ENCODE results near the gene ADAMTSL5. TPM values are rescaled to one million over a fixed set of nuclear protein-coding genes. Genes with fewer than 3 reads are reported as not detected.
"Not testable (repeated sequence)": the region's sequence is repeated elsewhere in the genome, so short reads cannot be mapped to it uniquely, and the experiment has no call there.

ADAMTSL5 gene
- total RNA-seq, 4 donors from 2014 or later: 0.46 to 7.0 (median 4.6) TPM

DNA sequence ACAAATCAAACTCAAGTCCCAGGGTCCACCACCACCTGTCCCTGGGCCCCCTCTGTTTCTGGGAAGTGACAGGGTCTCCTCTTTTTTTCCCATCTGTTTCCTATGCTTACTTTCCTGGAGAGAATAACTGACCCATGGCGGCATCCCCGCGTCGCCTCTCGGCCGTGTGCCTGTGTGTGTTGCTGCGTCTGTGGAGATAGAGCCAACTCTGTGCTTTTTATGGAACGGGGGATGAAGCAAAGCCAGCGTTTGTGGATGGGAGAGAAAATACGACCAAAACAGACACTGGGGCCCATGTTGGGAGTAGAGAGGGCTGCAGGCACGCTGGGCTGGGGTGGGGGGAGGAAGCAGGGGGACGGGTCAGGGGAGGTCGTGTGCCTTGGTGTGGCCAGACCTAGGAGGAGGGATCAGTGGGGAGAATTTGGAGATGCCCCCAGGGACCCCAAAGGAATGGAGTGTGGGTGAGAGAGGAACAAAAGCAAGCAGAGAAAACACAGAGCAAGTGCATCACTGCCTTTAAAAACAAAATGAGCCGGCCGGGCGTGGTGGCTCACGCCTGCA, 27.6 kb upstream of the ADAMTSL5 start:
- intact Hi-C loops (cut with DNase I; ENCODE audit: low total_unique reads): no loop called here
- TF ChIP-seq, protein P1, sequence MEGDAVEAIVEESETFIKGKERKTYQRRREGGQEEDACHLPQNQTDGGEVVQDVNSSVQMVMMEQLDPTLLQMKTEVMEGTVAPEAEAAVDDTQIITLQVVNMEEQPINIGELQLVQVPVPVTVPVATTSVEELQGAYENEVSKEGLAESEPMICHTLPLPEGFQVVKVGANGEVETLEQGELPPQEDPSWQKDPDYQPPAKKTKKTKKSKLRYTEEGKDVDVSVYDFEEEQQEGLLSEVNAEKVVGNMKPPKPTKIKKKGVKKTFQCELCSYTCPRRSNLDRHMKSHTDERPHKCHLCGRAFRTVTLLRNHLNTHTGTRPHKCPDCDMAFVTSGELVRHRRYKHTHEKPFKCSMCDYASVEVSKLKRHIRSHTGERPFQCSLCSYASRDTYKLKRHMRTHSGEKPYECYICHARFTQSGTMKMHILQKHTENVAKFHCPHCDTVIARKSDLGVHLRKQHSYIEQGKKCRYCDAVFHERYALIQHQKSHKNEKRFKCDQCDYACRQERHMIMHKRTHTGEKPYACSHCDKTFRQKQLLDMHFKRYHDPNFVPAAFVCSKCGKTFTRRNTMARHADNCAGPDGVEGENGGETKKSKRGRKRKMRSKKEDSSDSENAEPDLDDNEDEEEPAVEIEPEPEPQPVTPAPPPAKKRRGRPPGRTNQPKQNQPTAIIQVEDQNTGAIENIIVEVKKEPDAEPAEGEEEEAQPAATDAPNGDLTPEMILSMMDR (IDR thresholded peaks at IDR 0.05): no peak
- no peak for TF ChIP-seq POLR2A (IDR thresholded peaks at IDR 0.05)
- no peak for DNase-seq (ENCODE audit: low spot score in 2 of 2)
- WGBS, 2 donors: 28 to 35% methylated on average over 17 of the region's 17 CpGs
- no peak overlapping the region for H3K4me3 ChIP-seq (ENCODE audit: low read depth, poor library complexity, severe bottlenecking)

DNA sequence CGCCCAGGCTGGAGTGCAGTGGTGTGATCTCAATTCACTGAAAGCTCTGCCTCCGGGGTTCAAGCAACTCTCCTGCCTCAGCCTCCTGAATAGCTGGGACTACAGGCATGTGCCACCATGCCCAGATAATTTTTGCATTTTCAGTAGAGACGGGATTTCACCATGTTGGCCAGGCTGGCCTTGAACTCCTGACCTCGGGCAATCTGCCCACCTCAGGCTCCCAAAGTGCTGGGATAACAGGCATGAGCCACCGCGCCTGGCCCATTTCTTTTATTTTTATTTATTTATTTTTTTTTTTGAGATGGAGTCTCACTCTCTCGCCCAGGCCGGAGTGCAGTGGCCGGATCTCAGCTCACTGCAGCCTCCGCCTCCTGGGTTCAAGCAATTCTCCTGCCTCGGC, 26.9 kb upstream of the ADAMTSL5 start:
- DNase-seq (ENCODE audit: low spot score in 2 of 2); intact Hi-C loops (cut with DNase I; ENCODE audit: low total_unique reads); H3K4me3 ChIP-seq (ENCODE audit: low read depth, poor library complexity, severe bottlenecking): not testable (repeated sequence)
- 87 to 88% methylated on average over 11 of the region's 11 CpGs for WGBS, 2 donors

DNA sequence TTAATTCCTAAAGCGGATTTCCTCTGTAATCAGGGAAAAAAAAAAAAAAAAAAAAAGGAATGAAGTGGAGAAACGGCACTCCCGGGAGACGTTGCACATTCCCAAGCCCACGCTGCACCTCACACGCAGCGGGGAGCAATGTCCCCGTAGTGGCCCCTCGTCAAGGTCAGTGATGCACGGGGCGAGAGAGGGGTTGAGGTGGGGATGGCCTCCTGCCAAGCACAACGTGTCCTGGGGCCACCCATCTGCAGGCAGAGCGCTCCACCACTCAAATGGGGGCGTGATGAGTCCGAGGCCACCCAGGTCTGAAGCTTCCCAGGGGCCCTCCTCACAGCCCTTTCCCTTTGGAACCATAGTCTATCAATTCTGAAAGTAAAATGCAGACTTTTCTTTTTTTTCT, 26.2 kb upstream of the ADAMTSL5 start:
- H3K4me3 ChIP-seq (ENCODE audit: low read depth, poor library complexity, severe bottlenecking): no peak overlapping the region
- intact Hi-C loops (cut with DNase I; ENCODE audit: low total_unique reads): no loop called here
- TF ChIP-seq POLR2A (IDR thresholded peaks at IDR 0.05): no peak
- TF ChIP-seq, protein P1 (IDR thresholded peaks at IDR 0.05): no peak
- WGBS, 2 donors: 12 to 16% methylated on average over 15 of the region's 15 CpGs
- no peak for DNase-seq (ENCODE audit: low spot score in 2 of 2)

DNA sequence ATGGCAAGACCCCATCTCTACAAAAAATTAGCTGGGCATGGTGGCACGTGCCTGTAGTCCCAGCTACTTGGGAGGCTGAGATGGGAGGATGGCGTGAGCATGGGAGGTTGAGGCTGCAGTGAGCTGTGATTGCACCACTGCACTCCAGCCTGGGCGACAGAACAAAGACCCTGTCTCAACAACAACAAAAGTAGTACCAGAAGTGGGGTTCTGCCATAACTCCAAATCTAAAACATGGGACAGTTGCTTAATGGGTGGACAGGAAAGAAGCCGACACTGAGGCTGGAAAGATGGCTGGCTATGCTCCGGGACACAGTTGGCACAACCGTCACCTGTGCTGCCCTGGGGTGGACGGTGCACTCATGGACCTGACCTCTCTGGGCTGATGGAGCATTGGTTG, 22.9 kb upstream of the ADAMTSL5 start:
- H3K4me3 ChIP-seq (ENCODE audit: low read depth, poor library complexity, severe bottlenecking); intact Hi-C loops (cut with DNase I; ENCODE audit: low total_unique reads); DNase-seq (ENCODE audit: low spot score in 2 of 2): not testable (repeated sequence)
- WGBS, 2 donors: 95 to 96% methylated on average over 7 of the region's 7 CpGs

DNA sequence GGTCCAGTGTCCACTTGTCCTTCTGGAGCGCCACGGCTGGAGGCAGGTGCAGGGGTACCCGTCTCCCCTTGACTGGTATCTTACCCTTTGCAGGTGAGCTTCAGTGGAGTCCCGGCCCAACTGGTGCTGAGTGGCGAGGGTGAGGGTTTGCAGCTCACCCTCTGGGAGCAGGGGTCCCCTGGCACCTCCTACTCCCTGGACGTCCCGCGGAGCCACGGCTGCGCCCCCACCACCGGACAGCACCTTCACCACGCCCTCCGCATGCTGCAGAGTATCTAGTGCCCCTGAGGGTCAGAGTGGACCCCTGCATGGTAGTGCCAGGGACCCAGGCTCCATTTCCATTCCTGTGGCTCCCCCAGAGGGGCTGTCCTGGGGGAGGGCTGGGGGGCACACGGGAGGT, 22.2 kb upstream of the ADAMTSL5 start:
- DNase-seq (ENCODE audit: low spot score in 2 of 2): no peak
- 84 to 92% methylated on average over 10 to 12 of the region's 14 CpGs for WGBS, 2 donors
- intact Hi-C loops (cut with DNase I; ENCODE audit: low total_unique reads): no loop called here
- TF ChIP-seq POLR2A (IDR thresholded peaks at IDR 0.05): no peak
- TF ChIP-seq, protein P1 (IDR thresholded peaks at IDR 0.05): no peak
- no peak overlapping the region for H3K4me3 ChIP-seq (ENCODE audit: low read depth, poor library complexity, severe bottlenecking)

DNA sequence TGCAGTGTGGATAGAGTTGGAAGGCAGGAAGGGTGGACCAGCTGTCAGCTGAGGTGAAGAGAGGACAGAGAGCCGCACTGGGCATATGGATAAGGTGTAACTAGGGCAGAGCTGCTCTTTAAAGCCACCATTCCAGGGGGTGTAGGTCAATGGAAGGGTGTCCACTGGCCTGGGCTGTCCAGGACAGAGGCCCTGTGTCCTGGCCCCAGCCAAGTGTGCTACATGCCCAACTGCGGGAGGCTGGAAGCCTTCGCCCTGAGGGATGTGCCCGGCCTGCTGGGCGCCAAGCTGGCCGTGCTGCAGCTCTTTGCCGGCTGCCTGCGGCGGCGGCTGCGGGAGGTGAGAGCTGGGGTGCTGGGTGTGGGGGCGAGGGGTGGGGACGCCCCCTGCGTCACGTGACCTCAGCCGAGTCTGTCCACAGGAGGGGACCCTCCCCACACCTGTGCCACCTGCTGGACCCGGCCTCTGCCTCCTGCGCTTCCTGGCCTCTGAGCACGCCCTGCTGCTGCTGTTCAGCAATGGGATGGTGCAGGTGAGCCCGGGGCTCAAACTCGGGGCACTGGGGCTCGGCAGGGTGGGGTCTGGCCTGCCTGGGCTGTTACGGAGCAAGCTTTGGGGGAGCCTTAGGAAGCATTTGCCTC, 20.8 kb upstream of the ADAMTSL5 start:
- TF ChIP-seq POLR2A (IDR thresholded peaks at IDR 0.05): no peak
- TF ChIP-seq, protein P1 (IDR thresholded peaks at IDR 0.05): no peak
- DNase-seq (ENCODE audit: low spot score in 2 of 2): no peak
- 75 to 84% methylated on average over 9 to 16 of the region's 23 CpGs for WGBS, 2 donors
- H3K4me3 ChIP-seq (ENCODE audit: low read depth, poor library complexity, severe bottlenecking): no peak overlapping the region
- intact Hi-C loops (cut with DNase I; ENCODE audit: low total_unique reads): no loop called here

DNA sequence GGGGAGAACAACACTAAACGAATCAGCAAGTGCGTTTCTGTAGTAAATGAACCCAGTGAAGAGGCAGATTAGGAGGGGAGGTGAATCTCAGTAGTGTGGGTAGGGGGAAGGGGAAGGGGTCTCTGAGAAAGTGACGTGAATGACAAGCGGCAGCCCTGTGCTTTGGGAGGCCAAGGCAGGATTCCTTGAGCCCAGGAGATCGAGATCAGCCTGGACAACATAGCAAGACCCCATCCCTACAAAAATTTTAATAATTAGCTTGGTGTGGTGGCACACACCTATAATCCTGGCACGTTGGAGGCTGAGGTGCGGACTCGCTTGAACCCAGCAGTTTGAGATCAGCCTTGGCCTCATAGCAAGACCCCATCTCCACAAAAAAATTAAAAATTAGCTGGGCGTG, 19.2 kb upstream of the ADAMTSL5 start:
- DNase-seq (ENCODE audit: low spot score in 2 of 2): no peak
- TF ChIP-seq, protein P1 (IDR thresholded peaks at IDR 0.05): no peak
- TF ChIP-seq POLR2A (IDR thresholded peaks at IDR 0.05): no peak
- intact Hi-C loops (cut with DNase I; ENCODE audit: low total_unique reads): no loop called here
- WGBS, 2 donors: 84% methylated on average over 9 of the region's 9 CpGs
- H3K4me3 ChIP-seq (ENCODE audit: low read depth, poor library complexity, severe bottlenecking): no peak overlapping the region

All from lower leg skin (tissue), 4 donors.